Measurements from ENCODE around the gene RNF222. TPM values are rescaled to one million over a fixed set of nuclear protein-coding genes. Genes with fewer than 3 reads are reported as not detected.
"Not testable (repeated sequence)": the region's sequence is repeated elsewhere in the genome, so short reads cannot be mapped to it uniquely, and the experiment has no call there.

Gene RNF222
- total RNA-seq, 2 donors from 2014 or later: not detected

- Mint-ChIP-seq H3K27ac (peak overlapping the region; percentile 99), H3K4me1 (peaks cover 35% of the 10 kb centered on the region)
Measured at GRCh38 chr17:8382052-8382879, 15.4 kb downstream of the RNF222 start.

DNA sequence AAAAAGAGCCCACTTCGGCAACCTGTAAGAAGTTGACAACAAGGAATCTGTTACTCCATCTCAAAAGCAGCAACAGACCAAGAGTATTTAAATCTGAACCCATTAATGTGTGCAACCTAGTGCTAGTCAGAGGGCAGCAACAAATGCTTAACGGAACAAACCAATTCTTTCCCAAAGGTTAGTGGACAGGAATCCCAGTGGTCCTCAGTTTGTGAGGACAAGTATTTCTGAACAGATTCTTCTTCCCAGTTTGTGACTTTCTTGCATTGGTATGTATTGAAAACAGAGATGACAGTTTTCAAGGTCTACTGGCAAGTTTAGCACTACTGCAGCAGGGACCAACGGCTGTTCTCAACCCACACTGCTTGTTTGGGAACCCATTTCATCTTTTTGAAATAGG is 17.6 kb downstream of the RNF222 start:
- TF ChIP-seq CTCF (conservative IDR thresholded peaks at IDR 0.05): no peak
- H3K27me3 ChIP-seq (ENCODE audit: control insufficient read depth, insufficient read depth, low read length, poor library complexity, severe bottlenecking): no peaks in the 10 kb centered on the region
- peak overlapping the region; percentile 98 for H3K4me3 ChIP-seq (ENCODE audit: low read length)
- no peak overlapping the region for H3K27ac Mint-ChIP-seq
- H3K27ac ChIP-seq (ENCODE audit: low read depth, low read length): no peak overlapping the region
- peaks cover 31% of the 10 kb centered on the region for H3K4me1 Mint-ChIP-seq
- H3K36me3 ChIP-seq (ENCODE audit: control insufficient read depth, insufficient read depth, low read length): peaks cover 56% of the 10 kb centered on the region
- H3K27me3 Mint-ChIP-seq (ENCODE audit: insufficient read depth): no peaks in the 10 kb centered on the region
- no peaks in the 10 kb centered on the region for H3K9me3 ChIP-seq (ENCODE audit: control insufficient read depth, low read length)
- H3K4me3 Mint-ChIP-seq: peak overlapping the region; percentile 100
- 94 to 100% methylated on average over 2 to 3 of the region's 3 CpGs for WGBS, 2 experiments (ENCODE audit: insufficient coverage in 1 of 2, insufficient read length in 1 of 2)
- H3K9me3 Mint-ChIP-seq: peaks cover 2% of the 10 kb centered on the region
- DNase-seq: no peak
- peaks cover 13% of the 10 kb centered on the region for H3K4me1 ChIP-seq (ENCODE audit: control insufficient read depth, insufficient read depth, low read length)
- peaks cover 64% of the 10 kb centered on the region for H3K36me3 Mint-ChIP-seq (ENCODE audit: low read depth)
- no peak overlapping the region for H3K9ac ChIP-seq (ENCODE audit: extremely low read depth, low read length, poor library complexity, severe bottlenecking)

More at GRCh38 chr17:8382052-8382879, 15.4 kb downstream of the RNF222 start:
- Histone ChIP-seq H3K9ac (ENCODE audit: extremely low read depth, low read length, poor library complexity, severe bottlenecking) (peak overlapping the region; percentile 90), H3K27ac (ENCODE audit: low read depth, low read length) (peak overlapping the region; percentile 67), H3K4me3 (ENCODE audit: low read length) (peak overlapping the region; percentile 98), H3K4me1 (ENCODE audit: control insufficient read depth, insufficient read depth, low read length) (peaks cover 15% of the 10 kb centered on the region), H3K27me3 (ENCODE audit: control insufficient read depth, insufficient read depth, low read length, poor library complexity, severe bottlenecking) (no peaks in the 10 kb centered on the region), H3K36me3 (ENCODE audit: control insufficient read depth, insufficient read depth, low read length) (peaks cover 50% of the 10 kb centered on the region), H3K9me3 (ENCODE audit: control insufficient read depth, low read length) (no peaks in the 10 kb centered on the region)
- Mint-ChIP-seq H3K9me3 (no peaks in the 10 kb centered on the region), H3K4me3 (peak overlapping the region; percentile 100), H3K27me3 (ENCODE audit: insufficient read depth) (no peaks in the 10 kb centered on the region), H3K36me3 (ENCODE audit: low read depth) (peaks cover 54% of the 10 kb centered on the region)
- WGBS, 2 experiments (ENCODE audit: insufficient coverage in 1 of 2, insufficient read length in 1 of 2): 13 to 20% methylated on average over 21 to 27 of the region's 27 CpGs
- DNase-seq: no peak
- TF ChIP-seq CTCF (conservative IDR thresholded peaks at IDR 0.05): no peak

GRCh38 chr17:8378117-8378516 is 19.5 kb downstream of the RNF222 start:
- Mint-ChIP-seq H3K36me3 (ENCODE audit: low read depth) (peaks cover 73% of the 10 kb centered on the region), H3K27ac (peak overlapping the region; percentile 78), H3K4me1 (peaks cover 24% of the 10 kb centered on the region)
- not testable (repeated sequence) for H3K4me1 ChIP-seq (ENCODE audit: control insufficient read depth, insufficient read depth, low read length); H3K27me3 Mint-ChIP-seq (ENCODE audit: insufficient read depth); H3K4me3 ChIP-seq (ENCODE audit: low read length); H3K9me3 ChIP-seq (ENCODE audit: control insufficient read depth, low read length); H3K27ac ChIP-seq (ENCODE audit: low read depth, low read length); H3K9me3 Mint-ChIP-seq; DNase-seq; H3K27me3 ChIP-seq (ENCODE audit: control insufficient read depth, insufficient read depth, low read length, poor library complexity, severe bottlenecking); H3K9ac ChIP-seq (ENCODE audit: extremely low read depth, low read length, poor library complexity, severe bottlenecking); H3K4me3 Mint-ChIP-seq
- H3K36me3 ChIP-seq (ENCODE audit: control insufficient read depth, insufficient read depth, low read length): peaks cover 56% of the 10 kb centered on the region
- 95 to 96% methylated on average over 3 to 8 of the region's 8 CpGs for WGBS, 2 experiments (ENCODE audit: insufficient coverage in 1 of 2, insufficient read length in 1 of 2)
